ENCODE data around the gene USP51.
"Not testable (repeated sequence)": the region's sequence is repeated elsewhere in the genome, so short reads cannot be mapped to it uniquely, and the experiment has no call there.

- not testable (repeated sequence) for TF ChIP-seq EZH2 (IDR thresholded peaks at IDR 0.05; ENCODE audit: borderline replicate concordance, insufficient read depth, low read depth, low read length, poor library complexity, severe bottlenecking); CTCF (IDR thresholded peaks at IDR 0.05)
These were observed 18.9 kb upstream of the USP51 start for GRCh38 chrX:55508410-55509152.

All from B cell (primary cell).